GM21390 (cell line): ENCODE measurements around the gene GDI1.

Experiments used
- ATAC-seq: cut with Tn5 transposase; IDR thresholded peaks from one replicate; pipeline ENCODE4 v1.9.1; 2021; ENCODE audit not compliant: unreplicated experiment

GDI1 gene

GRCh38 chrX:154408659-154409221, 28.2 kb upstream of the GDI1 start:
- ATAC-seq: no peak

GRCh38 chrX:154409222-154409871, 27.6 kb upstream of the GDI1 start, which contains the start of gene DNASE1L1:
TSS of gene DNASE1L1 (minus strand) at chrX:154409254. CDS start at chrX:154405568, 3,686 bp downstream.
- ATAC-seq: peak; percentile 46

GRCh38 chrX:154411981-154412340, 25.0 kb upstream of the GDI1 start:
- peak; percentile 62 for ATAC-seq

- no peak for ATAC-seq
Observed at GRCh38 chrX:154412468-154412867, 24.5 kb upstream of the GDI1 start.

GRCh38 chrX:154413142-154413541, 23.8 kb upstream of the GDI1 start:
- no peak for ATAC-seq

GRCh38 chrX:154417157-154417556, 19.8 kb upstream of the GDI1 start:
- ATAC-seq: no peak

GRCh38 chrX:154419189-154419588, 17.8 kb upstream of the GDI1 start:
- no peak for ATAC-seq

- ATAC-seq: no peak
Observed at GRCh38 chrX:154419688-154420401, 17.1 kb upstream of the GDI1 start.

GRCh38 chrX:154420402-154420756, 16.6 kb upstream of the GDI1 start:
- ATAC-seq: no peak

GRCh38 chrX:154426916-154427770, 9.8 kb upstream of the GDI1 start:
- ATAC-seq: no peak

GRCh38 chrX:154428176-154429171, 8.5 kb upstream of the GDI1 start, which contains the start of gene ATP6AP1:
TSS of gene ATP6AP1 (plus strand) at chrX:154428677. CDS start at chrX:154428693, 16 bp downstream.
- peak; percentile 95 for ATAC-seq

GRCh38 chrX:154429711-154430110, 7.2 kb upstream of the GDI1 start:
- ATAC-seq: no peak

GRCh38 chrX:154430479-154430878, 6.5 kb upstream of the GDI1 start:
- ATAC-seq: no peak

- no peak for ATAC-seq
Observed at GRCh38 chrX:154430916-154431315, 6.0 kb upstream of the GDI1 start.

GRCh38 chrX:154431341-154431740, 5.6 kb upstream of the GDI1 start:
- no peak for ATAC-seq

GRCh38 chrX:154432210-154432609, 4.7 kb upstream of the GDI1 start:
- ATAC-seq: no peak

GRCh38 chrX:154433605-154434004, 3.3 kb upstream of the GDI1 start:
- ATAC-seq: no peak

- ATAC-seq: no peak
Observed at GRCh38 chrX:154434394-154435168, 2.4 kb upstream of the GDI1 start.

- no peak for ATAC-seq
Observed at GRCh38 chrX:154435171-154435733, 1.7 kb upstream of the GDI1 start.
